Activated CD4-positive, CD25-positive, alpha-beta regulatory T cell treated with anti-CD3 and anti-CD28 coated beads, Interleukin-2, amount 50 U/mL, for 16 hours (primary cell): ENCODE results near the gene SH2D1B.
"Not testable (repeated sequence)": the region's sequence is repeated elsewhere in the genome, so short reads cannot be mapped to it uniquely, and the experiment has no call there.

Source experiments
- DNase-seq: peaks from one replicate; pipeline ENCODE4 v3.0.0-alpha.2; 2020; ENCODE audit warnings: low read depth, low spot score

The SH2D1B gene

GRCh38 chr1:162361349-162361748 lies 50.6 kb downstream of the SH2D1B start:
- no peak for DNase-seq

GRCh38 chr1:162360874-162361260 lies 51.1 kb downstream of the SH2D1B start:
- no peak for DNase-seq

GRCh38 chr1:162360237-162360873 lies 51.6 kb downstream of the SH2D1B start:
- DNase-seq: no peak

- no peak for DNase-seq
Measured at GRCh38 chr1:162359523-162360236, 52.3 kb downstream of the SH2D1B start.

GRCh38 chr1:162358928-162359327 lies 53.0 kb downstream of the SH2D1B start:
- DNase-seq: no peak

GRCh38 chr1:162357681-162358266 lies 54.2 kb downstream of the SH2D1B start:
- DNase-seq: no peak

GRCh38 chr1:162353702-162354101 lies 58.2 kb downstream of the SH2D1B start:
- no peak for DNase-seq

GRCh38 chr1:162353078-162353477 lies 58.9 kb downstream of the SH2D1B start:
- no peak for DNase-seq

GRCh38 chr1:162351874-162352273 lies 60.1 kb downstream of the SH2D1B start:
- not testable (repeated sequence) for DNase-seq

- no peak for DNase-seq
Measured at GRCh38 chr1:162351246-162351842, 60.6 kb downstream of the SH2D1B start.

GRCh38 chr1:162349635-162350330 lies 62.2 kb downstream of the SH2D1B start:
- DNase-seq: no peak

GRCh38 chr1:162347281-162347680 lies 64.7 kb downstream of the SH2D1B start:
- no peak for DNase-seq
